Caco-2 (cell line): ENCODE measurements around the gene C1QBP. TPM values are rescaled to one million over a fixed set of nuclear protein-coding genes. Genes with fewer than 3 reads are reported as not detected.

Source experiments
- BruUV-seq: library from RNA; stranded (reverse); fragments of 400-500 nt; replicated peaks from 2 replicates; lab custom pipeline; 2021; lab: Mats Ljungman, UMichigan
- CTCF ChIA-PET: fragments of 300-600 bp; sonication (Branson Sonifier 250); formaldehyde crosslinking; loops from one replicate; lab custom pipeline; 2022; ENCODE audit warnings: antibody characterized with exemption; lab: Charles Lee
- POLR2A ChIA-PET: fragments of 300-600 bp; sonication (Branson Sonifier 250); formaldehyde crosslinking; loops from one replicate; lab custom pipeline; 2022; ENCODE audit warnings: antibody characterized with exemption; lab: Charles Lee
- DNase-seq, 2 experiments: peaks; one replicate each; pipeline versions ENCODE4 v3.0.0 to v3.0.0-alpha.2; 2020 to 2022
- H3K27me3 ChIP-seq: replicated peaks from 2 replicates; pipeline ENCODE4 v1.6.0; 2011; ENCODE audit warnings: low read length; ENCODE audit not compliant: control insufficient read depth, insufficient read depth
- H3K36me3 ChIP-seq: 2 replicates; pipeline ENCODE4 v1.5.1; 2011; ENCODE audit warnings: low read length; ENCODE audit not compliant: control insufficient read depth, insufficient read depth
- H3K4me1 ChIP-seq: fragments of 250-450 bp; sonication (Bioruptor Pico); 2 replicates; pipeline ENCODE4 v1.5.1; 2020; ENCODE audit warnings: mild to moderate bottlenecking
- H3K4me3 ChIP-seq: 2 replicates; pipeline ENCODE4 v1.5.1; 2011; ENCODE audit warnings: low read depth, mild to moderate bottlenecking, control low read depth, low read length
- H3K9me3 ChIP-seq: fragments of 250-450 bp; sonication (Bioruptor Pico); 2 replicates; pipeline ENCODE4 v1.5.1; 2020; ENCODE audit warnings: mild to moderate bottlenecking, moderate library complexity
- H3K27ac Mint-ChIP-seq: one replicate; pipeline ENCODE4 v1.8.0; 2022; ENCODE audit warnings: mixed read lengths; ENCODE audit not compliant: unreplicated experiment
- H3K27me3 Mint-ChIP-seq: one replicate; pipeline ENCODE4 v1.8.0; 2022; ENCODE audit warnings: mixed read lengths; ENCODE audit not compliant: insufficient read depth, unreplicated experiment
- H3K36me3 Mint-ChIP-seq: one replicate; pipeline ENCODE4 v1.8.0; 2022; ENCODE audit warnings: mild to moderate bottlenecking, mixed read lengths; ENCODE audit not compliant: insufficient read depth, unreplicated experiment
- H3K4me1 Mint-ChIP-seq: one replicate; pipeline ENCODE4 v1.8.0; 2022; ENCODE audit warnings: low read depth, mixed read lengths; ENCODE audit not compliant: unreplicated experiment
- H3K4me3 Mint-ChIP-seq: one replicate; pipeline ENCODE4 v1.8.0; 2022; ENCODE audit warnings: mild to moderate bottlenecking, moderate library complexity, mixed read lengths; ENCODE audit not compliant: unreplicated experiment
- H3K9me3 Mint-ChIP-seq: one replicate; pipeline ENCODE4 v1.8.0; 2022; ENCODE audit warnings: mixed read lengths; ENCODE audit not compliant: unreplicated experiment
- CTCF ChIP-seq, 2 experiments: fragments of 200-600 bp in 1 of 2; IDR thresholded peaks; 1 replicate in 1 of 2; 2 replicates in 1 of 2; pipeline versions ENCODE4 v1.5.1 to v1.8.0; 2011 to 2022; ENCODE audit warnings: antibody characterized with exemption in 1 of 2, control low read depth in 1 of 2, inconsistent platforms in 1 of 2, low read depth in 1 of 2, low read length in 1 of 2, mild to moderate bottlenecking in 1 of 2, moderate library complexity in 1 of 2; ENCODE audit not compliant: insufficient read depth in 1 of 2, severe bottlenecking in 1 of 2, unreplicated experiment in 1 of 2
- intact Hi-C: fragments of 100-400 bp; cut with micrococcal nuclease; formaldehyde crosslinking; loops from one replicate; pipeline ENCODE4 v1.10.0; 2022; ENCODE audit not compliant: unreplicated experiment
- total RNA-seq: library from RNA; stranded (reverse); gene quantifications from 2 replicates; pipeline ENCODE4 v1.2.3, GENCODE V29; 2022

C1QBP gene
- total RNA-seq, 1 experiment from 2014 or later, result 129 TPM

- TF ChIP-seq CTCF (IDR thresholded peaks at IDR 0.05; ENCODE audit: insufficient read depth in 1 of 2, low read depth in 1 of 2, low read length in 1 of 2, severe bottlenecking in 1 of 2, unreplicated experiment in 1 of 2), result no peak
- POLR2A ChIA-PET, result no interaction called here
- Mint-ChIP-seq H3K27me3 (no peaks in the 10 kb centered on the region), H3K4me1 (no peaks in the 10 kb centered on the region), H3K36me3 (peaks cover 37% of the 10 kb centered on the region), H3K27ac (no peak overlapping the region), H3K4me3 (no peak overlapping the region), H3K9me3 (no peaks in the 10 kb centered on the region)
- no peak for DNase-seq
- intact Hi-C loops, result no loop called here
- CTCF ChIA-PET, result interaction anchor here (0.7 kb wide), 1 partner anchor 14 kb away, joined by 3 read pairs; no protein-coding TSS in a partner anchor
- Histone ChIP-seq H3K27me3 (no peaks in the 10 kb centered on the region), H3K4me3 (no peak overlapping the region), H3K9me3 (no peaks in the 10 kb centered on the region), H3K4me1 (no peaks in the 10 kb centered on the region), H3K36me3 (peaks cover 3% of the 10 kb centered on the region; the same call in 1 of the 2 replicates)
- BruUV-seq, result no TSS peak
These were observed 14.0 kb downstream of the C1QBP start for GRCh38 chr17:5424909-5425308.

- Histone ChIP-seq H3K4me1 (no peaks in the 10 kb centered on the region), H3K4me3 (no peak overlapping the region), H3K9me3 (no peaks in the 10 kb centered on the region), H3K27me3 (no peaks in the 10 kb centered on the region), H3K36me3 (peaks cover 3% of the 10 kb centered on the region; the same call in 1 of the 2 replicates)
- CTCF ChIA-PET, result no interaction called here
- POLR2A ChIA-PET, result no interaction called here
- no TSS peak for BruUV-seq
- Mint-ChIP-seq H3K27me3 (no peaks in the 10 kb centered on the region), H3K9me3 (no peaks in the 10 kb centered on the region), H3K4me3 (no peak overlapping the region), H3K27ac (no peak overlapping the region), H3K36me3 (peaks cover 35% of the 10 kb centered on the region), H3K4me1 (no peaks in the 10 kb centered on the region)
- no peak for DNase-seq
- intact Hi-C loops, result no loop called here
- TF ChIP-seq CTCF (IDR thresholded peaks at IDR 0.05; ENCODE audit: insufficient read depth in 1 of 2, low read depth in 1 of 2, low read length in 1 of 2, severe bottlenecking in 1 of 2, unreplicated experiment in 1 of 2), result no peak
These were observed 16.4 kb downstream of the C1QBP start for GRCh38 chr17:5422505-5422904.

- H3K36me3 Mint-ChIP-seq, result peaks cover 24% of the 10 kb centered on the region
- Histone ChIP-seq H3K4me3 (peak within 1 kb of the TSS; percentile 77), H3K9me3 (no peaks in the 10 kb centered on the region), H3K4me1 (no peaks in the 10 kb centered on the region), H3K36me3 (no peaks in the 10 kb centered on the region), H3K27me3 (no peaks in the 10 kb centered on the region)
- DNase-seq, result peak; percentile 76
- TF ChIP-seq CTCF (IDR thresholded peaks at IDR 0.05; ENCODE audit: insufficient read depth in 1 of 2, low read depth in 1 of 2, low read length in 1 of 2, severe bottlenecking in 1 of 2, unreplicated experiment in 1 of 2), result no peak
- ChIA-PET POLR2A (interaction anchor here (1.0 to 1.7 kb wide), 7 partner anchors 9 to 309 kb away, joined by 3 to 5 read pairs (median 4); partner anchors contain the start of genes C1QBP, DHX33 and MIS12), CTCF (interaction anchor here (1.2 kb wide), 1 partner anchor 19 kb away, joined by 10 read pairs; the partner anchor contains the start of gene C1QBP)
- H3K27me3 Mint-ChIP-seq, result no peaks in the 10 kb centered on the region
- intact Hi-C loops, result loop anchor here (1.0 kb wide), 1 partner anchor 19 kb away; the partner anchor contains the start of gene C1QBP
- peak within 1 kb of the TSS; percentile 94 for H3K4me3 Mint-ChIP-seq
- no peaks in the 10 kb centered on the region for H3K9me3 Mint-ChIP-seq
- no peaks in the 10 kb centered on the region for H3K4me1 Mint-ChIP-seq
- H3K27ac Mint-ChIP-seq, result peak within 1 kb of the TSS; percentile 93
- BruUV-seq, result no TSS peak
These were observed 18.8 kb downstream of the C1QBP start, which contains the start of gene RPAIN for GRCh38 chr17:5419959-5420653. Gene RPAIN, plus strand, starts transcription at chr17:5420182. Its CDS starts 29 bp downstream, at chr17:5420211.
